Body of pancreas (tissue), 4 donors: ENCODE data around the gene C2orf81.

Experiments
- CTCF ChIP-seq, 7 experiments: fragments of 450-650 bp in 4 of 7; fragments of 200-600 bp in 3 of 7; sonication (generic) in 3 of 7; IDR thresholded peaks; one replicate each; pipeline ENCODE4 v1.5.1; 2016 to 2019; ENCODE audit warnings: antibody characterized with exemption in 7 of 7
- POLR2A ChIP-seq, 3 donors: fragments of 450-650 bp; IDR thresholded peaks; one replicate each; pipeline ENCODE4 v1.6.1; 2016; ENCODE audit warnings: antibody characterized with exemption in 3 of 3, mild to moderate bottlenecking in 2 of 3

- no peak for TF ChIP-seq CTCF (IDR thresholded peaks at IDR 0.05)
- no peak for TF ChIP-seq POLR2A (IDR thresholded peaks at IDR 0.05)
Measured at GRCh38 chr2:74438248-74438647, 16.8 kb upstream of the C2orf81 start.
